Activated CD4-positive, CD25-positive, alpha-beta regulatory T cell treated with anti-CD3 and anti-CD28 coated beads, Interleukin-2, amount 50 U/mL, for 24 hours (primary cell): ENCODE results near the gene CACNA1E.
"Not testable (repeated sequence)": the region's sequence is repeated elsewhere in the genome, so short reads cannot be mapped to it uniquely, and the experiment has no call there.

Source experiments
- ATAC-seq, 2 donors: fragments of 150-1000 bp; cut with Tn5 transposase; one replicate each; pipeline ENCODE4 v1.10.0; 2021; ENCODE audit warnings: mild to moderate bottlenecking in 1 of 2, moderate library complexity in 1 of 2

The CACNA1E gene

DNA sequence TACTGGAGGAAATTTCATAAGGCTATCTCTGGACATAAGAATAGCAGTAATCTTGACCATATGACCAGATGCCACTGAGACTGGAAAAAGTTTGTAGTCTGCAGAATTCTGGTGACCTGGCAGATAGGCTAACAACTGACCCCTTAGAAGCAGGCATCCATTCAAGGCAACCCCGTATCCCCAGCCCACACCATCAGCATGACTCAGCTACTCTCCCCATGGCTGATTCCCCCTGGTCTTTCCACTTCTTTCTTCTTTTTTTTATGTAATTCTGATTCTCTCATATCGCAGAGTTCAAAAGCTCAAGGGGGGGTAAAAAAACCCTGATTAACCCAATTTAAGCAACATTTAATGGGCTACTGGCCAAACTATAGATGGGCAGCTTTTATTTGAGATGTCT is 335.1 kb downstream of the CACNA1E start:
- no peak for ATAC-seq

DNA sequence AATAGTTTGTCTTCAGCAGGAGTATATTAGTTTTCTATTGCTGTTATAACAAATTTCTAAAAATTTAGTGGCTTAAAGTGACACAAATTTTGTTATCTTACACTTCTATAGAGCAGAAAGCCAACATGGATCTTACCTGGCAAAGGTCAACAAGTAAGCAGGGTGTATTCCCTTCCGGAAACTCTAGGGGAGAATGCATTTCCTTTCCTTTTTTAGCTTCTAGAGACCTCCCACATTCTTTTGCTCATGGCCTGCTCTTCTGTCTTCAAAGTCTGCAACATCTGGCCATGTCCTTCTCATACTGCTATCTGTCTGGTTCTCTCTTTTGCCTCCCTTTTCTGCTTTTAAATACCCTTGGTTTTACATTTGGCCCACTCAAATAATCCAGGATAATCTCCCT is 335.6 kb downstream of the CACNA1E start:
- ATAC-seq, result no peak

DNA sequence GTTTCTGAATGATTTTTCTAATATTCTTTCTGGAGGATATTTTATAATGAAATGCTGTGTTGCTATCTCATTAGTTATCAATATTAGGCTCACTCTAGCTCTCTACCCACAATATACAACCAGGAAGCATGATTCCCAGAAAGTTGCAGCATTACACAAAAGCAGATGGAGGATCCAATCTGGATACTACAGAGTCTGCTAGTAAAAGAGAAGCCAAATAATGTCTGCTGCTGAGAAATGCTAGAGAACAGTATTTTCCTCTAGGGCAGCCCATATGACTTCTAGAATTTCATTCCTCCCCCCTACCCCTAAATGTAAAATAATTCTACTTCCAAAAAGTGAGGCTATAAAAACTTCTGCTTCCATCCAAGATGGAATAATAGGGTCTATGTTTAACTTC is 338.4 kb downstream of the CACNA1E start:
- no peak for ATAC-seq

DNA sequence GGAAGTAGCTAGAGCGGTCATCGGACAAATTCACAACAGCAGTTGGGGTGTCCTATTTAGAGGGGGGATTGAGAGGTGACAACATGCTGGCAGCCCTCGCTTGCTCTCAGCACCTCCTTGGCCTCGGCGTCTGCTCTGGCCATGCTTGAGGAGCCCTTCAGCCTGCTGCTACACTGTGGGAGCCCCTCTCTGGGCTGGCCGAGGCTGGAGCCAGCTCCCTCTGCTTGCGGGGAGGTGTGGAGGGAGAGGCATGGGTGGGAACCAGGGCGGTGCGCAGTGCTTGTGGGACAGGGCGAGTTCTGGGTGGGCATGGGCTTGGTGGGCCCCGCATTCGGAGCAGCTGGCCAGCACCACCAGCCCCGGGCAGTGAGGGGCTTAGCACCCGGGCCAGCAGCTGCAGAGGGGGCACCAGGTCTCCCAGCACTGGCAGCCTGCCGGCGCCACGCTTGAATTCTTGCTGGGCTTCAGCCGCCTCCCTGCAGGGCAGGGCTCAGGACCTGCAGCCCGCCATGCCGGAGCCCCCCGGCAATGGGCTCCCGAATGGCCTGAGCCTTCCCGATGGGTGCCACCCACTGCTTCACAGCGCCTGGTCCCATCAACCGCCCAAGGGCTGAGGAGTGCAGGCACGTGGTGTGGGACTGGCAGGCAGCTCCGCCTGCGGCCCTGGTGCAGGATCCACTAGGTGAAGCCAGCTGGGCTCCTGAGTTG is 349.0 kb downstream of the CACNA1E start:
- ATAC-seq, result not testable (repeated sequence)

- ATAC-seq, result no peak
Measured at GRCh38 chr1:181846001-181846645, 362.8 kb downstream of the CACNA1E start.

- ATAC-seq, result no peak
Measured at GRCh38 chr1:181846681-181847080, 363.4 kb downstream of the CACNA1E start.

DNA sequence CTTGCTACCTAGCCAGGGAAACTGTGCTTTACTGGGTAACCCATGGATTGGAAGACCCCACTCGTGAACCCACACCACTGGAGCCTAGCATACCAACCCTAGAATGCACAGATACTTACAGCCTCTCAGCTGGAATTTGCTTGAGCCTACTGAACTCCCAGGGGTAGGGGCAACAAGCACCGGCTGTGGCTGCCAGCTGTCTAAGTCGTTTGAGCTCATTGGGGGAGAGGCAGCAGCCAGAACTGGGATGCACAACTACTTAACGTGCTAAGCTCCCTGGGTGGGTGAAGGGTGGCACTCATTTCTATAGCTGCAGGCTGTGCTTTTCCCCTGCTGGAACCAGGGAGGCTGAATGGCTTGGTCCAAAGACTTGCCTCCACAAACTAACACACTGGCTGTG is 365.8 kb downstream of the CACNA1E start:
- ATAC-seq, result no peak

GRCh38 chr1:181854212-181854611 is 370.9 kb downstream of the CACNA1E start:
- ATAC-seq, result not testable (repeated sequence)

DNA sequence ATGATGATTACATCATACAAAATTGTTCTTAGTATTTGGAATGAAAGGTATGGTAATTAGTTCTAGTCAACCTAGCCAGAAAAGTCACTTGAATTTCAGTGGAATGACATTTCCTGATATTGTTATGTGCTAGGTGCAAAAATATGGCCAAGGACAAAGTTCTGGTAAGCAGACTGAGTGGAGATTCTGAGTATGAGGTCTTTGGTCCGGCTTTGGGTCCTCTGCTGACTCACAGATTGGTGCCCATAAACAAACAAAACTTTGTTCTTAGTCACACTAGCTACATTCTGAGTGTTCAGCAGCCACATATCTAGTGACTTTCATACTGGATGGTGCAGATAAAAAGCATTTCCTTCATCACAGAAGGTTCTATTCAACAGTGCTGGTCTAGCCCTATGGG is 372.1 kb downstream of the CACNA1E start:
- ATAC-seq, result no peak
